WTC11 (cell line): ENCODE data around the gene EFNA5.

ENCODE experiments used
- AFF4 ChIP-seq: sonication (generic); formaldehyde crosslinking; IDR thresholded peaks from 2 replicates; pipeline ENCODE4 v1.8.1; 2023; ENCODE audit warnings: mild to moderate bottlenecking, missing genetic modification reagents, borderline replicate concordance
- ATF2 ChIP-seq: sonication (generic); formaldehyde crosslinking; IDR thresholded peaks from 2 replicates; pipeline ENCODE4 v1.8.1; 2022; ENCODE audit warnings: low read depth, missing genetic modification reagents, borderline replicate concordance
- CBFB ChIP-seq: sonication (generic); formaldehyde crosslinking; IDR thresholded peaks from 2 replicates; pipeline ENCODE4 v1.8.1; 2022; ENCODE audit warnings: mild to moderate bottlenecking, low read depth, missing genetic modification reagents
- CTCF ChIP-seq: fragments of 200-600 bp; IDR thresholded peaks from 2 replicates; pipeline ENCODE4 v1.8.0; 2022; ENCODE audit warnings: antibody characterized with exemption
- E2F1 ChIP-seq: sonication (generic); formaldehyde crosslinking; IDR thresholded peaks from 2 replicates; pipeline ENCODE4 v1.8.0; 2022; ENCODE audit warnings: mild to moderate bottlenecking, missing genetic modification reagents
- ESRRA ChIP-seq: sonication (generic); formaldehyde crosslinking; IDR thresholded peaks from 2 replicates; pipeline ENCODE4 v1.8.1; 2022; ENCODE audit warnings: mild to moderate bottlenecking, missing genetic modification reagents, borderline replicate concordance
- GABPB1 ChIP-seq: sonication (generic); formaldehyde crosslinking; IDR thresholded peaks from 2 replicates; pipeline ENCODE4 v1.8.1; 2023; ENCODE audit warnings: mild to moderate bottlenecking, missing genetic modification reagents
- IRF1 ChIP-seq: sonication (generic); formaldehyde crosslinking; IDR thresholded peaks from 2 replicates; pipeline ENCODE4 v1.8.0; 2023; ENCODE audit warnings: missing genetic modification reagents
- NFYB ChIP-seq: sonication (generic); formaldehyde crosslinking; conservative IDR thresholded peaks from 2 replicates; pipeline ENCODE4 v1.8.0; 2022; ENCODE audit warnings: low read depth, missing genetic modification reagents
- NR2C2 ChIP-seq: sonication (generic); formaldehyde crosslinking; IDR thresholded peaks from 2 replicates; pipeline ENCODE4 v1.8.0; 2022; ENCODE audit warnings: mild to moderate bottlenecking, missing genetic modification reagents
- NR3C1 ChIP-seq: sonication (generic); formaldehyde crosslinking; conservative IDR thresholded peaks from 2 replicates; pipeline ENCODE4 v1.8.1; 2023; ENCODE audit warnings: low read depth, mild to moderate bottlenecking, missing genetic modification reagents
- PRDM15 ChIP-seq: sonication (generic); formaldehyde crosslinking; IDR thresholded peaks from 2 replicates; pipeline ENCODE4 v1.8.0; 2022; ENCODE audit warnings: missing genetic modification reagents
- SP1 ChIP-seq: sonication (generic); formaldehyde crosslinking; conservative IDR thresholded peaks from 2 replicates; pipeline ENCODE4 v1.8.1; 2022; ENCODE audit warnings: missing genetic modification reagents
- USF1 ChIP-seq: sonication (generic); formaldehyde crosslinking; IDR thresholded peaks from 2 replicates; pipeline ENCODE4 v1.8.0; 2022; ENCODE audit warnings: mild to moderate bottlenecking, missing genetic modification reagents

- no peak for TF ChIP-seq CTCF
- no peak for TF ChIP-seq ESRRA (CRISPR knock-in tag)
- TF ChIP-seq E2F1 (CRISPR knock-in tag), result no peak
- no peak for TF ChIP-seq SP1 (CRISPR knock-in tag)
- no peak for TF ChIP-seq GABPB1 (CRISPR knock-in tag)
- no peak for TF ChIP-seq NR3C1 (CRISPR knock-in tag)
- TF ChIP-seq NR2C2 (CRISPR knock-in tag), result no peak
- TF ChIP-seq PRDM15 (CRISPR knock-in tag), result no peak
- TF ChIP-seq IRF1 (CRISPR knock-in tag), result no peak
- no peak for TF ChIP-seq ATF2
- no peak for TF ChIP-seq USF1 (CRISPR knock-in tag)
- no peak for TF ChIP-seq CBFB (CRISPR knock-in tag)
- TF ChIP-seq NFYB, result no peak
- no peak for TF ChIP-seq AFF4 (CRISPR knock-in tag)
Observed at GRCh38 chr5:107565791-107566767, 104.7 kb downstream of the EFNA5 start.
